Measurements from ENCODE around the gene SPAG6. TPM values are rescaled to one million over a fixed set of nuclear protein-coding genes. Genes with fewer than 3 reads are reported as not detected.

SPAG6 gene
- total RNA-seq, 4 donors from 2014 or later, result 0.19 TPM; not detected in 3

- peak overlapping the region; percentile 96 to 98 (median 98) for H3K27ac ChIP-seq (replicated peaks in 1 of 4)
- WGBS, result under 1% methylated on average over 13 of the region's 98 CpGs
- no peaks in the 10 kb centered on the region for H3K36me3 ChIP-seq
- H3K4me1 ChIP-seq, result peaks cover 33 to 44% (median 37%) of the 10 kb centered on the region in 4 donors
- no peaks in the 10 kb centered on the region for H3K9me3 ChIP-seq
- H3K27me3 ChIP-seq, result peaks cover 30 to 83% (median 79%) of the 10 kb centered on the region in 4 donors
- DNase-seq (ENCODE audit: extremely low spot score), result no peak
- intact Hi-C loops (cut with DNase I), result loop anchor here (5.0 to 10.0 kb wide), 3 partner anchors 97 to 754 kb away; partner anchors contain the start of gene MSRB2
- H3K4me3 ChIP-seq, result peak overlapping the region; percentile 81 to 93 (median 86)
- TF ChIP-seq CTCF (IDR thresholded peaks at IDR 0.05) (no peak), POLR2AphosphoS5 (IDR thresholded peaks at IDR 0.05) (peak; percentile 75 to 86), POLR2A (IDR thresholded peaks at IDR 0.05; ENCODE audit: low read depth) (peak; percentile 6), EP300 (IDR thresholded peaks at IDR 0.05) (no peak)
Measured at GRCh38 chr10:22340329-22341189, 4.7 kb upstream of the SPAG6 start.

- no peaks in the 10 kb centered on the region for H3K9me3 ChIP-seq
- intact Hi-C loops (cut with DNase I), result loop anchor here (5.0 to 10.0 kb wide), 3 partner anchors 96 to 753 kb away; partner anchors contain the start of gene MSRB2
- 3% methylated on average over 34 of the region's 40 CpGs for WGBS
- peak overlapping the region; percentile 96 to 98 (median 98) for H3K27ac ChIP-seq (replicated peaks in 1 of 4)
- TF ChIP-seq POLR2AphosphoS5 (IDR thresholded peaks at IDR 0.05), result no peak
- TF ChIP-seq EP300 (IDR thresholded peaks at IDR 0.05), result no peak
- no peak for TF ChIP-seq POLR2A (IDR thresholded peaks at IDR 0.05; ENCODE audit: low read depth)
- no peak for TF ChIP-seq CTCF (IDR thresholded peaks at IDR 0.05)
- peaks cover 25 to 40% (median 30%) of the 10 kb centered on the region in 4 donors for H3K4me1 ChIP-seq
- H3K36me3 ChIP-seq, result no peaks in the 10 kb centered on the region
- peaks cover 28 to 83% (median 78%) of the 10 kb centered on the region in 4 donors for H3K27me3 ChIP-seq
- H3K4me3 ChIP-seq, result peak overlapping the region; percentile 81 to 93 (median 86)
- no peak for DNase-seq (ENCODE audit: extremely low spot score)
Measured at GRCh38 chr10:22341190-22341925, 3.9 kb upstream of the SPAG6 start.

- Histone ChIP-seq H3K36me3 (no peaks in the 10 kb centered on the region), H3K4me1 (peaks cover 21 to 35% (median 25%) of the 10 kb centered on the region in 4 donors), H3K4me3 (no peak overlapping the region), H3K27ac (replicated peaks in 1 of 4) (no peak overlapping the region), H3K9me3 (no peaks in the 10 kb centered on the region), H3K27me3 (peaks cover 23 to 83% (median 77%) of the 10 kb centered on the region in 4 donors)
- TF ChIP-seq POLR2A (IDR thresholded peaks at IDR 0.05; ENCODE audit: low read depth) (no peak), EP300 (IDR thresholded peaks at IDR 0.05) (no peak), POLR2AphosphoS5 (IDR thresholded peaks at IDR 0.05) (no peak), CTCF (IDR thresholded peaks at IDR 0.05) (no peak)
- DNase-seq (ENCODE audit: extremely low spot score), result no peak
- intact Hi-C loops (cut with DNase I), result loop anchor here (5.0 to 10.0 kb wide), 3 partner anchors 95 to 753 kb away; partner anchors contain the start of gene MSRB2
- WGBS, result 46% methylated on average over 3 of the region's 3 CpGs
Measured at GRCh38 chr10:22341926-22342196, 3.4 kb upstream of the SPAG6 start.

GRCh38 chr10:22342421-22342820 is 2.9 kb upstream of the SPAG6 start:
- DNase-seq (ENCODE audit: extremely low spot score), result no peak
- Histone ChIP-seq H3K27ac (replicated peaks in 1 of 4) (no peak overlapping the region), H3K36me3 (no peaks in the 10 kb centered on the region), H3K9me3 (no peaks in the 10 kb centered on the region), H3K4me1 (peaks cover 21 to 32% (median 24%) of the 10 kb centered on the region in 4 donors), H3K4me3 (no peak overlapping the region), H3K27me3 (peaks cover 19 to 83% (median 75%) of the 10 kb centered on the region in 4 donors)
- no peak for TF ChIP-seq CTCF (IDR thresholded peaks at IDR 0.05)
- no peak for TF ChIP-seq EP300 (IDR thresholded peaks at IDR 0.05)
- TF ChIP-seq POLR2AphosphoS5 (IDR thresholded peaks at IDR 0.05), result no peak
- TF ChIP-seq POLR2A (IDR thresholded peaks at IDR 0.05; ENCODE audit: low read depth), result no peak
- intact Hi-C loops (cut with DNase I), result loop anchor here (5.0 to 10.0 kb wide), 3 partner anchors 95 to 752 kb away; partner anchors contain the start of gene MSRB2
- 43% methylated on average over 3 of the region's 3 CpGs for WGBS
